ENCODE data around the gene MELK.
"Not testable (repeated sequence)": the region's sequence is repeated elsewhere in the genome, so short reads cannot be mapped to it uniquely, and the experiment has no call there.

The MELK gene

DNA sequence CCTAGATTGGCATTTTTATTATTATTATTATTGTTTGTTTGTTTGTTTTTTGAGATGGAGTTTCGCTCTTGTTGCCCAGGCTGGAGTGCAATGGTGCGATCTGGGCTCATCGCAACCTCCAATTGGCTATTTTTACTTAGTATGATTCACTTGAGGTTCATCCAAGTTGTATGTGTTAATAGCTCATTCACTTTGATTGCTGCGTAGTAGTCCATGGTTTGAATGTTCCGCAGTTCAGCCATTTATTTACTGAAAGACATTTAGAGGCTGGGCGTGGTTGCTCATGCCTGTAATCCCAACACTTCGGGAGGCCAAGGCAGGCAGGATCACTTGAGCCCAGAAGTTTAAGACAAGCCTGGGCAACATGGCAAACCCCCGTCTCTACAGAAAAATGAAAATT, 22.6 kb upstream of the MELK start:
- TF ChIP-seq EZH2 (optimal IDR thresholded peaks at IDR 0.05; ENCODE audit: low read depth, low read length) (no peak), EZH2phosphoT487 (IDR thresholded peaks at IDR 0.05; ENCODE audit: low read length) (no peak)
- TF ChIP-seq, protein P1, sequence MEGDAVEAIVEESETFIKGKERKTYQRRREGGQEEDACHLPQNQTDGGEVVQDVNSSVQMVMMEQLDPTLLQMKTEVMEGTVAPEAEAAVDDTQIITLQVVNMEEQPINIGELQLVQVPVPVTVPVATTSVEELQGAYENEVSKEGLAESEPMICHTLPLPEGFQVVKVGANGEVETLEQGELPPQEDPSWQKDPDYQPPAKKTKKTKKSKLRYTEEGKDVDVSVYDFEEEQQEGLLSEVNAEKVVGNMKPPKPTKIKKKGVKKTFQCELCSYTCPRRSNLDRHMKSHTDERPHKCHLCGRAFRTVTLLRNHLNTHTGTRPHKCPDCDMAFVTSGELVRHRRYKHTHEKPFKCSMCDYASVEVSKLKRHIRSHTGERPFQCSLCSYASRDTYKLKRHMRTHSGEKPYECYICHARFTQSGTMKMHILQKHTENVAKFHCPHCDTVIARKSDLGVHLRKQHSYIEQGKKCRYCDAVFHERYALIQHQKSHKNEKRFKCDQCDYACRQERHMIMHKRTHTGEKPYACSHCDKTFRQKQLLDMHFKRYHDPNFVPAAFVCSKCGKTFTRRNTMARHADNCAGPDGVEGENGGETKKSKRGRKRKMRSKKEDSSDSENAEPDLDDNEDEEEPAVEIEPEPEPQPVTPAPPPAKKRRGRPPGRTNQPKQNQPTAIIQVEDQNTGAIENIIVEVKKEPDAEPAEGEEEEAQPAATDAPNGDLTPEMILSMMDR (IDR thresholded peaks at IDR 0.05; ENCODE audit: low read length): no peak
- Histone ChIP-seq H3K4me1 (ENCODE audit: low read length) (no peaks in the 10 kb centered on the region), H3F3A (ENCODE audit: insufficient read depth, low read length) (no peaks in the 10 kb centered on the region), H4K20me1 (ENCODE audit: insufficient read depth, low read length) (no peaks in the 10 kb centered on the region), H3K79me2 (ENCODE audit: low read length) (no peaks in the 10 kb centered on the region), H3K9ac (ENCODE audit: low read length) (no peak overlapping the region), H3K9me3 (replicated peaks; ENCODE audit: insufficient read depth, low read length) (no peaks in the 10 kb centered on the region), H3K4me3 (ENCODE audit: low read length) (no peak overlapping the region), H3K4me2 (ENCODE audit: low read depth, low read length) (no peak overlapping the region), H3K9me2 (replicated peaks; ENCODE audit: insufficient read depth, low read length) (no peaks in the 10 kb centered on the region), H3K36me3 (replicated peaks; ENCODE audit: insufficient read depth, low read length) (no peaks in the 10 kb centered on the region), H3K27me3 (replicated peaks; ENCODE audit: insufficient read depth, low read length) (no peaks in the 10 kb centered on the region), H2AFZ (ENCODE audit: low read length) (no peak overlapping the region), H3K27ac (ENCODE audit: low read length) (no peak overlapping the region)
- no peak for DNase-seq

GRCh38 chr9:36550631-36551098, 22.0 kb upstream of the MELK start:
- H3K4me2 ChIP-seq (ENCODE audit: low read depth, low read length); H2AFZ ChIP-seq (ENCODE audit: low read length); H3K4me3 ChIP-seq (ENCODE audit: low read length); H3K4me1 ChIP-seq (ENCODE audit: low read length); H3K27me3 ChIP-seq (replicated peaks; ENCODE audit: insufficient read depth, low read length); H3K9me2 ChIP-seq (replicated peaks; ENCODE audit: insufficient read depth, low read length); H3K9me3 ChIP-seq (replicated peaks; ENCODE audit: insufficient read depth, low read length); H3K27ac ChIP-seq (ENCODE audit: low read length); H3K79me2 ChIP-seq (ENCODE audit: low read length); H3K36me3 ChIP-seq (replicated peaks; ENCODE audit: insufficient read depth, low read length); H4K20me1 ChIP-seq (ENCODE audit: insufficient read depth, low read length); DNase-seq; H3F3A ChIP-seq (ENCODE audit: insufficient read depth, low read length); H3K9ac ChIP-seq (ENCODE audit: low read length): not testable (repeated sequence)

- Histone ChIP-seq H3K4me1 (ENCODE audit: low read length) (no peaks in the 10 kb centered on the region), H3K4me3 (ENCODE audit: low read length) (no peak overlapping the region), H3K27ac (ENCODE audit: low read length) (no peak overlapping the region), H3K4me2 (ENCODE audit: low read depth, low read length) (no peak overlapping the region), H4K20me1 (ENCODE audit: insufficient read depth, low read length) (no peaks in the 10 kb centered on the region), H3K9ac (ENCODE audit: low read length) (no peak overlapping the region), H3K9me2 (replicated peaks; ENCODE audit: insufficient read depth, low read length) (no peaks in the 10 kb centered on the region), H3K27me3 (replicated peaks; ENCODE audit: insufficient read depth, low read length) (no peaks in the 10 kb centered on the region), H3K36me3 (replicated peaks; ENCODE audit: insufficient read depth, low read length) (no peaks in the 10 kb centered on the region), H3K79me2 (ENCODE audit: low read length) (no peaks in the 10 kb centered on the region), H3K9me3 (replicated peaks; ENCODE audit: insufficient read depth, low read length) (no peaks in the 10 kb centered on the region), H2AFZ (ENCODE audit: low read length) (no peak overlapping the region), H3F3A (ENCODE audit: insufficient read depth, low read length) (no peaks in the 10 kb centered on the region)
- TF ChIP-seq, protein P1 (IDR thresholded peaks at IDR 0.05; ENCODE audit: low read length): no peak
- no peak for TF ChIP-seq EZH2 (optimal IDR thresholded peaks at IDR 0.05; ENCODE audit: low read depth, low read length)
- no peak for TF ChIP-seq EZH2phosphoT487 (IDR thresholded peaks at IDR 0.05; ENCODE audit: low read length)
- DNase-seq: no peak
Measured at GRCh38 chr9:36551129-36551528, 21.6 kb upstream of the MELK start.

GRCh38 chr9:36551910-36552309, 20.8 kb upstream of the MELK start:
- H3F3A ChIP-seq (ENCODE audit: insufficient read depth, low read length): no peaks in the 10 kb centered on the region
- no peaks in the 10 kb centered on the region for H3K4me1 ChIP-seq (ENCODE audit: low read length)
- H3K9ac ChIP-seq (ENCODE audit: low read length): no peak overlapping the region
- H3K27ac ChIP-seq (ENCODE audit: low read length): no peak overlapping the region
- H3K9me3 ChIP-seq (replicated peaks; ENCODE audit: insufficient read depth, low read length): no peaks in the 10 kb centered on the region
- H3K27me3 ChIP-seq (replicated peaks; ENCODE audit: insufficient read depth, low read length): no peaks in the 10 kb centered on the region
- no peaks in the 10 kb centered on the region for H3K79me2 ChIP-seq (ENCODE audit: low read length)
- no peaks in the 10 kb centered on the region for H3K9me2 ChIP-seq (replicated peaks; ENCODE audit: insufficient read depth, low read length)
- H2AFZ ChIP-seq (ENCODE audit: low read length): no peak overlapping the region
- TF ChIP-seq, protein P1 (IDR thresholded peaks at IDR 0.05; ENCODE audit: low read length): no peak
- no peak for TF ChIP-seq EZH2phosphoT487 (IDR thresholded peaks at IDR 0.05; ENCODE audit: low read length)
- TF ChIP-seq EZH2 (optimal IDR thresholded peaks at IDR 0.05; ENCODE audit: low read depth, low read length): no peak
- H3K4me3 ChIP-seq (ENCODE audit: low read length): no peak overlapping the region
- no peak overlapping the region for H3K4me2 ChIP-seq (ENCODE audit: low read depth, low read length)
- no peaks in the 10 kb centered on the region for H4K20me1 ChIP-seq (ENCODE audit: insufficient read depth, low read length)
- no peak for DNase-seq
- no peaks in the 10 kb centered on the region for H3K36me3 ChIP-seq (replicated peaks; ENCODE audit: insufficient read depth, low read length)
